ENCODE results near the gene ASB13. TPM values are rescaled to one million over a fixed set of nuclear protein-coding genes. Genes with fewer than 3 reads are reported as not detected.

Gene ASB13
- total RNA-seq, result 6.5 and 7.9 TPM in 2 replicates

GRCh38 chr10:5666008-5666840 is at the start of gene ASB13:
ASB13 (minus strand) TSS chr10:5666595; CDS start chr10:5666551, 44 bp downstream.

GRCh38 chr10:5684318-5684970 is 18.0 kb upstream of the ASB13 start, which contains the start of gene TASOR2:
TASOR2 (plus strand) TSS chr10:5684838; CDS start chr10:5720643, 35,805 bp downstream.

Small RNAs within 50 kb of the gene (small RNA-seq; reads per million reads assigned to genes)
- not detected for gene AL365356.2
- not detected for gene RN7SL445P

Other genes with a start within 250 kb of the ASB13 start
- gene CALML5, start 167.0 kb downstream of the ASB13 start, total RNA-seq, result not detected in 2 replicates
- not detected in 2 replicates for gene CALML3, start 141.6 kb downstream of the ASB13 start, total RNA-seq
- gene TASOR2, start 18.2 kb upstream of the ASB13 start, total RNA-seq, result 53.0 and 75.8 TPM in 2 replicates
- 442 and 624 TPM in 2 replicates for gene GDI2, start 146.8 kb upstream of the ASB13 start, total RNA-seq
- 5.9 and 6.5 TPM in 2 replicates for gene ANKRD16, start 223.3 kb upstream of the ASB13 start, total RNA-seq
- gene FBH1, start 223.6 kb upstream of the ASB13 start, total RNA-seq, result 69.7 and 76.6 TPM in 2 replicates